Smooth muscle cell (in vitro differentiated cells): ENCODE results near the gene FARSB. TPM values are rescaled to one million over a fixed set of nuclear protein-coding genes. Genes with fewer than 3 reads are reported as not detected.

ENCODE experiments used
- DNase-seq: peaks from one replicate; lab custom pipeline; 2025; ENCODE audit not compliant: unreplicated experiment; lab: John Stamatoyannopoulos, UW
- H2AFZ ChIP-seq: fragments of 200-600 bp; sonication (generic); 2 replicates; pipeline ENCODE4 v1.6.0; 2016; ENCODE audit warnings: antibody characterized with exemption, low read depth, mild to moderate bottlenecking
- H3F3A ChIP-seq: fragments of 200-600 bp; sonication (generic); 2 replicates; pipeline ENCODE4 v1.6.0; 2017; ENCODE audit warnings: antibody characterized with exemption, low read depth
- H3K27ac ChIP-seq: fragments of 200-600 bp; sonication (generic); 2 replicates; pipeline ENCODE4 v1.5.1; 2016; ENCODE audit warnings: low read depth, mild to moderate bottlenecking
- H3K27me3 ChIP-seq: fragments of 200-600 bp; sonication (generic); 2 replicates; pipeline ENCODE4 v1.6.1; 2016; ENCODE audit warnings: low read depth, mild to moderate bottlenecking
- H3K36me3 ChIP-seq: fragments of 200-600 bp; sonication (generic); 2 replicates; pipeline ENCODE4 v1.5.1; 2016; ENCODE audit warnings: low read depth
- H3K4me1 ChIP-seq: fragments of 200-600 bp; sonication (generic); 2 replicates; pipeline ENCODE4 v1.5.1; 2016; ENCODE audit warnings: low read depth
- H3K4me2 ChIP-seq: fragments of 200-600 bp; sonication (generic); 2 replicates; pipeline ENCODE4 v1.6.0; 2016; ENCODE audit warnings: mild to moderate bottlenecking
- H3K4me3 ChIP-seq: fragments of 200-600 bp; sonication (generic); 2 replicates; pipeline ENCODE4 v1.5.1; 2016; ENCODE audit warnings: mild to moderate bottlenecking
- H3K79me2 ChIP-seq: fragments of 200-600 bp; sonication (generic); 2 replicates; pipeline ENCODE4 v1.6.0; 2016; ENCODE audit warnings: low read depth, mild to moderate bottlenecking
- H3K9ac ChIP-seq: fragments of 200-600 bp; sonication (generic); 2 replicates; pipeline ENCODE4 v1.6.0; 2016; ENCODE audit warnings: low read depth
- H3K9me3 ChIP-seq: fragments of 200-600 bp; sonication (generic); replicated peaks from 2 replicates; pipeline ENCODE4 v1.5.1; 2016; ENCODE audit warnings: low read depth
- H4K20me1 ChIP-seq: fragments of 200-600 bp; sonication (generic); 2 replicates; pipeline ENCODE4 v1.6.0; 2016; ENCODE audit warnings: low read depth
- WGBS: methylation state at CpG from one replicate; pipeline ENCODE4 v1.1.7; 2016; ENCODE audit warnings: low lambda C conversion rate; 5-methylcytosine and 5-hydroxymethylcytosine counted together
- polyA plus RNA-seq: library from polyadenylated mRNA; unstranded; fragments of >200 nt; fragmentation: Nextera tagmentation; extraction: Ambion mirVana; gene quantifications from 2 replicates; pipeline ENCODE4 v1.2.1, GENCODE V29; 2016
- total RNA-seq: library from RNA; depleted of rRNA; stranded (reverse); fragments of >200 nt; gene quantifications from 2 replicates; pipeline ENCODE4 v1.2.3, GENCODE V29; 2014
- TF ChIP-seq, protein P1 (sequence below): fragments of 200-600 bp; sonication (generic); IDR thresholded peaks from 2 replicates; pipeline ENCODE4 v1.5.1; 2017; ENCODE audit warnings: borderline replicate concordance, mild to moderate bottlenecking, antibody characterized with exemption; ENCODE audit not compliant: insufficient read depth, poor library complexity, severe bottlenecking

The FARSB gene
- total and polyA plus RNA-seq, 2 experiments from 2014 or later = 25.7 to 27.0 TPM

DNA sequence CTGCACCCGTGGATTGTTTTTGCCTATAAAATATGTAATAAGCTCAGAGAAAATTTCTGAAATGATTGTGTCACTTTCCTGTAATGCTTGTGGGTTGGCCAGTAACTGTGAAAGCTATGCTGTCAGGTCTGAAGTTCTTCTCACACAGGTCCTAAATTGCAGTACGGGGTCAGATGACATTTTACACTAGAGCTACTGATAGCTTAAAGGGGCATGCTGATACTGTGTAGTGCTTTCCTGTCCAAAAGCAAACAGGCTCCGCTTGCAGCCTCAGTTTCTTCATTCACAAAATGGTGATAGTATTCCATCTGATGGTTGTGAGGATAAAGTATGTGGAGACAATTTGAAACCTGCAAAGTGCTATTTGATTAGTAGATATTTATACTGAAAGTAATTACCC, 7.6 kb upstream of the FARSB start:
- DNase-seq = no peak
- TF ChIP-seq, protein P1, sequence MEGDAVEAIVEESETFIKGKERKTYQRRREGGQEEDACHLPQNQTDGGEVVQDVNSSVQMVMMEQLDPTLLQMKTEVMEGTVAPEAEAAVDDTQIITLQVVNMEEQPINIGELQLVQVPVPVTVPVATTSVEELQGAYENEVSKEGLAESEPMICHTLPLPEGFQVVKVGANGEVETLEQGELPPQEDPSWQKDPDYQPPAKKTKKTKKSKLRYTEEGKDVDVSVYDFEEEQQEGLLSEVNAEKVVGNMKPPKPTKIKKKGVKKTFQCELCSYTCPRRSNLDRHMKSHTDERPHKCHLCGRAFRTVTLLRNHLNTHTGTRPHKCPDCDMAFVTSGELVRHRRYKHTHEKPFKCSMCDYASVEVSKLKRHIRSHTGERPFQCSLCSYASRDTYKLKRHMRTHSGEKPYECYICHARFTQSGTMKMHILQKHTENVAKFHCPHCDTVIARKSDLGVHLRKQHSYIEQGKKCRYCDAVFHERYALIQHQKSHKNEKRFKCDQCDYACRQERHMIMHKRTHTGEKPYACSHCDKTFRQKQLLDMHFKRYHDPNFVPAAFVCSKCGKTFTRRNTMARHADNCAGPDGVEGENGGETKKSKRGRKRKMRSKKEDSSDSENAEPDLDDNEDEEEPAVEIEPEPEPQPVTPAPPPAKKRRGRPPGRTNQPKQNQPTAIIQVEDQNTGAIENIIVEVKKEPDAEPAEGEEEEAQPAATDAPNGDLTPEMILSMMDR = no peak
- H4K20me1 ChIP-seq = no peaks in the 10 kb centered on the region
- no peak overlapping the region for H3K27ac ChIP-seq
- H3K36me3 ChIP-seq = no peaks in the 10 kb centered on the region
- no peaks in the 10 kb centered on the region for H3F3A ChIP-seq
- no peaks in the 10 kb centered on the region for H3K27me3 ChIP-seq
- no peak overlapping the region for H2AFZ ChIP-seq
- no peak overlapping the region for H3K4me2 ChIP-seq
- H3K9me3 ChIP-seq = no peaks in the 10 kb centered on the region
- no peaks in the 10 kb centered on the region for H3K4me1 ChIP-seq
- 88% methylated on average over 3 of the region's 3 CpGs for WGBS
- no peaks in the 10 kb centered on the region for H3K79me2 ChIP-seq
- no peak overlapping the region for H3K4me3 ChIP-seq
- no peak overlapping the region for H3K9ac ChIP-seq

- Histone ChIP-seq H3K4me1 (peaks cover 12% of the 10 kb centered on the region), H3K9me3 (no peaks in the 10 kb centered on the region), H3K9ac (peak overlapping the region; percentile 99), H3K27ac (peak overlapping the region; percentile 96), H2AFZ (peak overlapping the region; percentile 99), H3F3A (no peaks in the 10 kb centered on the region), H3K4me3 (peak overlapping the region; percentile 86), H3K27me3 (no peaks in the 10 kb centered on the region), H4K20me1 (no peaks in the 10 kb centered on the region), H3K79me2 (peaks cover 37% of the 10 kb centered on the region), H3K36me3 (no peaks in the 10 kb centered on the region), H3K4me2 (peak overlapping the region; percentile 95)
- TF ChIP-seq, protein P1 = no peak
- 29% methylated on average over 13 of the region's 13 CpGs for WGBS
- DNase-seq = no peak
Observed at GRCh38 chr2:222656526-222657446, 894 bp upstream of the FARSB start.

- Histone ChIP-seq H3K9ac (no peak overlapping the region), H2AFZ (no peak overlapping the region), H3K9me3 (no peaks in the 10 kb centered on the region), H3K79me2 (peaks cover 62% of the 10 kb centered on the region), H3K4me2 (no peak overlapping the region), H3K27ac (no peak overlapping the region), H4K20me1 (no peaks in the 10 kb centered on the region), H3F3A (no peaks in the 10 kb centered on the region), H3K4me3 (no peak overlapping the region), H3K27me3 (no peaks in the 10 kb centered on the region), H3K36me3 (peaks cover 5% of the 10 kb centered on the region), H3K4me1 (peaks cover 12% of the 10 kb centered on the region)
- no peak for DNase-seq
- TF ChIP-seq, protein P1 = no peak
Observed at GRCh38 chr2:222653280-222653679, 2.6 kb downstream of the FARSB start.
